ENCODE data around the gene KIFC1. TPM values are rescaled to one million over a fixed set of nuclear protein-coding genes. Genes with fewer than 3 reads are reported as not detected.

Gene KIFC1
- total and polyA plus RNA-seq, 2 donors (not counting 1 experiment from before 2014, with no cell fraction given), result 5.3 to 8.0 TPM

DNA sequence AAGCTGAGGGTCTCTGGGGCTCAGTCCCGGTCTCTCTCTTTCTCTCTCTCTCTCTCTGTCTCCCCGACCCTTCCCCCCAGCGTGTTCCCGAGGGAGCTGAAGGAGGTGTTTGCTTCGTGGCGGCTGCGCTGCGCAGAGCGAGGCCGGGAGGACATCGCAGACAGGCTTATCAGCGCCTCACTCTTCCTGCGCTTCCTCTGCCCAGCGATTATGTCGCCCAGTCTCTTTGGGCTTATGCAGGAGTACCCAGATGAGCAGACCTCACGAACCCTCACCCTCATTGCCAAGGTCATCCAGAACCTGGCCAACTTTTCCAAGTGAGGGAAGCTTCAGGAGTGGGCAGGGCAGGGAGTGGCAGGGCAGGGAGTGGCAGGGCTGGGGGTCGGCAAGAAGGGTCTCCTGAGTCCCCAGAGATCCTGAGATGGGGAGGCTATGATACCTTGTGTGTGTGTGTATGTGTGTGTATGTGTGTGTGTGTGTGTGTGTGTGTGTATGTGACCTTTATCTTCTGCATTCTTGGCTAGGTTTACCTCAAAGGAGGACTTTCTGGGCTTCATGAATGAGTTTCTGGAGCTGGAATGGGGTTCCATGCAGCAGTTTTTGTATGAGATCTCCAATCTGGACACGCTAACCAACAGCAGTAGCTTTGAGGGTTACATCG lies 49.2 kb downstream of the KIFC1 start:
- TF ChIP-seq, protein P1, sequence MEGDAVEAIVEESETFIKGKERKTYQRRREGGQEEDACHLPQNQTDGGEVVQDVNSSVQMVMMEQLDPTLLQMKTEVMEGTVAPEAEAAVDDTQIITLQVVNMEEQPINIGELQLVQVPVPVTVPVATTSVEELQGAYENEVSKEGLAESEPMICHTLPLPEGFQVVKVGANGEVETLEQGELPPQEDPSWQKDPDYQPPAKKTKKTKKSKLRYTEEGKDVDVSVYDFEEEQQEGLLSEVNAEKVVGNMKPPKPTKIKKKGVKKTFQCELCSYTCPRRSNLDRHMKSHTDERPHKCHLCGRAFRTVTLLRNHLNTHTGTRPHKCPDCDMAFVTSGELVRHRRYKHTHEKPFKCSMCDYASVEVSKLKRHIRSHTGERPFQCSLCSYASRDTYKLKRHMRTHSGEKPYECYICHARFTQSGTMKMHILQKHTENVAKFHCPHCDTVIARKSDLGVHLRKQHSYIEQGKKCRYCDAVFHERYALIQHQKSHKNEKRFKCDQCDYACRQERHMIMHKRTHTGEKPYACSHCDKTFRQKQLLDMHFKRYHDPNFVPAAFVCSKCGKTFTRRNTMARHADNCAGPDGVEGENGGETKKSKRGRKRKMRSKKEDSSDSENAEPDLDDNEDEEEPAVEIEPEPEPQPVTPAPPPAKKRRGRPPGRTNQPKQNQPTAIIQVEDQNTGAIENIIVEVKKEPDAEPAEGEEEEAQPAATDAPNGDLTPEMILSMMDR (conservative IDR thresholded peaks at IDR 0.05 in 1 of 2, IDR thresholded peaks at IDR 0.05 in 1 of 2; ENCODE audit: low read depth in 1 of 2, low read length in 2 of 2), result no peak
- TF ChIP-seq EZH2 (IDR thresholded peaks at IDR 0.05; ENCODE audit: low read length, missing control alignments), result no peak
- H3K79me2 ChIP-seq (ENCODE audit: control insufficient read depth, insufficient read depth, low read length), result no peaks in the 10 kb centered on the region
- no peak overlapping the region for H2AFZ ChIP-seq (ENCODE audit: low read length)
- H3K9ac ChIP-seq (ENCODE audit: insufficient read depth, low read length), result no peak overlapping the region
- no peak overlapping the region for H3K4me3 ChIP-seq (replicated peaks in 1 of 4; ENCODE audit: control extremely low read depth in 1 of 4, insufficient read depth in 1 of 4, low read depth in 3 of 4, low read length in 4 of 4)
- DNase-seq (ENCODE audit: low read depth in 2 of 2), result no peak
- peaks cover 29% of the 10 kb centered on the region for H3K36me3 ChIP-seq (ENCODE audit: control insufficient read depth, insufficient read depth, low read length)
- no peaks in the 10 kb centered on the region for H3K27me3 ChIP-seq (ENCODE audit: control insufficient read depth, insufficient read depth, low read length)
- no peaks in the 10 kb centered on the region for H4K20me1 ChIP-seq (ENCODE audit: control insufficient read depth, extremely low read depth, insufficient read depth, low read length)
- H3K4me2 ChIP-seq (ENCODE audit: extremely low read depth, insufficient read depth, low read length), result no peak overlapping the region
- no peaks in the 10 kb centered on the region for H3K4me1 ChIP-seq (ENCODE audit: control insufficient read depth, extremely low read depth, insufficient read depth, low read length)
- no peaks in the 10 kb centered on the region for H3K9me3 ChIP-seq (ENCODE audit: control insufficient read depth, insufficient read depth, low read depth, low read length)
- no peak overlapping the region for H3K27ac ChIP-seq (ENCODE audit: insufficient read depth, low read length)

DNA sequence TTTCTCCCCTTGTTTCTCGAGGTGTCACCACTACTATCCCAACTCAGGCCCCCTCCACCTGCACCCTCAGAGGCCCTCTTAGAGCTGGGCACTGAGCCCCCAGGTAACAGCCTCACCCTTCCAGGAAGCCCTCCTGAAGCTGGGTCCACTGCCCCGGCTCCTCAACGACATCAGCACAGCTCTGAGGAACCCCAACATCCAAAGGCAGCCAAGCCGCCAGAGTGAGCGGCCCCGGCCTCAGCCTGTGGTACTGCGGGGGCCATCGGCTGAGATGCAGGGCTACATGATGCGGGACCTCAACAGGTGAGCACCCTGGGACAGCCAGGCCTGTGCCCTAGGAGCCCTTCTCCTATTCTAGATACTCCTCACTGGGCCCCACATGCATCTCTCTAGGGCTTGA lies 49.8 kb downstream of the KIFC1 start:
- DNase-seq (ENCODE audit: low read depth in 2 of 2), result no peak
- Histone ChIP-seq H3K9ac (ENCODE audit: insufficient read depth, low read length) (no peak overlapping the region), H3K9me3 (ENCODE audit: control insufficient read depth, insufficient read depth, low read depth, low read length) (no peaks in the 10 kb centered on the region), H2AFZ (ENCODE audit: low read length) (no peak overlapping the region), H3K36me3 (ENCODE audit: control insufficient read depth, insufficient read depth, low read length) (peaks cover 29% of the 10 kb centered on the region), H3K27me3 (ENCODE audit: control insufficient read depth, insufficient read depth, low read length) (no peaks in the 10 kb centered on the region), H3K4me3 (replicated peaks in 1 of 4; ENCODE audit: control extremely low read depth in 1 of 4, insufficient read depth in 1 of 4, low read depth in 3 of 4, low read length in 4 of 4) (no peak overlapping the region), H3K79me2 (ENCODE audit: control insufficient read depth, insufficient read depth, low read length) (no peaks in the 10 kb centered on the region), H3K4me1 (ENCODE audit: control insufficient read depth, extremely low read depth, insufficient read depth, low read length) (no peaks in the 10 kb centered on the region), H3K4me2 (ENCODE audit: extremely low read depth, insufficient read depth, low read length) (no peak overlapping the region), H3K27ac (ENCODE audit: insufficient read depth, low read length) (no peak overlapping the region), H4K20me1 (ENCODE audit: control insufficient read depth, extremely low read depth, insufficient read depth, low read length) (no peaks in the 10 kb centered on the region)
- TF ChIP-seq, protein P1 (conservative IDR thresholded peaks at IDR 0.05 in 1 of 2, IDR thresholded peaks at IDR 0.05 in 1 of 2; ENCODE audit: low read depth in 1 of 2, low read length in 2 of 2), result no peak
- no peak for TF ChIP-seq EZH2 (IDR thresholded peaks at IDR 0.05; ENCODE audit: low read length, missing control alignments)

DNA sequence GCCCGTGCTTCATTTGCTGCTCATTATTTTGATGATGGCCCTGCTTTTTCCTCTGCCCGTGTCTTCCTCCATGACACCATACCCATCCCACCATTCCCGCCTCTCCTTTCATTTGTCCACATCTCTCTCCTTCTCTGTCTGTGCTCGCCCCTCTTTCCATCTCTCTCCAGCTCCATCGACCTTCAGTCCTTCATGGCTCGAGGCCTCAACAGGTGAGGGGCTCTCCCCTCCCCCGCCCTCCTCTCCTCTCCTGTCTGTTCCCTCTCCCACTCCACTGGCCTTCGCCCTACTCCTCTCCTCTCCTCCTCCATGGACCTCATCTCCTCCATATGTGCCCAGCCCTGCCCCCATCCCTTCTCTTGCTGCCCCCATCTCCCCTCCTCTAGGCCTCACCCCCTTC lies 50.7 kb downstream of the KIFC1 start:
- Histone ChIP-seq H3K4me1 (ENCODE audit: control insufficient read depth, extremely low read depth, insufficient read depth, low read length) (no peaks in the 10 kb centered on the region), H3K27ac (ENCODE audit: insufficient read depth, low read length) (no peak overlapping the region), H3K9me3 (ENCODE audit: control insufficient read depth, insufficient read depth, low read depth, low read length) (no peaks in the 10 kb centered on the region), H3K36me3 (ENCODE audit: control insufficient read depth, insufficient read depth, low read length) (peaks cover 25% of the 10 kb centered on the region), H3K4me2 (ENCODE audit: extremely low read depth, insufficient read depth, low read length) (no peak overlapping the region), H4K20me1 (ENCODE audit: control insufficient read depth, extremely low read depth, insufficient read depth, low read length) (no peaks in the 10 kb centered on the region), H3K79me2 (ENCODE audit: control insufficient read depth, insufficient read depth, low read length) (no peaks in the 10 kb centered on the region), H2AFZ (ENCODE audit: low read length) (no peak overlapping the region), H3K4me3 (replicated peaks in 1 of 4; ENCODE audit: control extremely low read depth in 1 of 4, insufficient read depth in 1 of 4, low read depth in 3 of 4, low read length in 4 of 4) (no peak overlapping the region), H3K27me3 (ENCODE audit: control insufficient read depth, insufficient read depth, low read length) (no peaks in the 10 kb centered on the region), H3K9ac (ENCODE audit: insufficient read depth, low read length) (no peak overlapping the region)
- no peak for DNase-seq (ENCODE audit: low read depth in 2 of 2)
- TF ChIP-seq, protein P1 (conservative IDR thresholded peaks at IDR 0.05 in 1 of 2, IDR thresholded peaks at IDR 0.05 in 1 of 2; ENCODE audit: low read depth in 1 of 2, low read length in 2 of 2), result no peak
